IPS DF 4.7 (cell line): Measurements from ENCODE around the gene CCDC9.

ENCODE experiments used
- DNase-seq: peaks from one replicate; pipeline ENCODE4 v3.0.0-alpha.2; 2013; ENCODE audit warnings: low spot score; ENCODE audit errors: extremely low read depth

The CCDC9 gene

GRCh38 chr19:47255879-47256692, at the start of gene CCDC9:
Gene CCDC9 (plus strand): TSS chr19:47256525. CDS start chr19:47258401, 1,876 bp downstream.
- DNase-seq: no peak

- no peak for DNase-seq
Observed at GRCh38 chr19:47209319-47210179, 46.8 kb upstream of the CCDC9 start.

- no peak for DNase-seq
Observed at GRCh38 chr19:47210180-47210490, 46.2 kb upstream of the CCDC9 start.

- DNase-seq: no peak
Observed at GRCh38 chr19:47210689-47211316, 45.5 kb upstream of the CCDC9 start.

- DNase-seq: no peak
Observed at GRCh38 chr19:47215581-47215980, 40.7 kb upstream of the CCDC9 start.

GRCh38 chr19:47221080-47221841, 35.1 kb upstream of the CCDC9 start:
- no peak for DNase-seq

GRCh38 chr19:47221890-47222289, 34.4 kb upstream of the CCDC9 start:
- DNase-seq: no peak

- no peak for DNase-seq
Observed at GRCh38 chr19:47225746-47226425, 30.4 kb upstream of the CCDC9 start.

- DNase-seq: no peak
Observed at GRCh38 chr19:47226426-47227351, 29.6 kb upstream of the CCDC9 start.

GRCh38 chr19:47227352-47228167, 28.8 kb upstream of the CCDC9 start:
- peak; percentile 92 for DNase-seq

- no peak for DNase-seq
Observed at GRCh38 chr19:47228168-47228936, 28.0 kb upstream of the CCDC9 start.

GRCh38 chr19:47228937-47229675, 27.2 kb upstream of the CCDC9 start:
- no peak for DNase-seq

- no peak for DNase-seq
Observed at GRCh38 chr19:47229676-47230053, 26.7 kb upstream of the CCDC9 start.

GRCh38 chr19:47230054-47230920, 26.0 kb upstream of the CCDC9 start:
- no peak for DNase-seq

GRCh38 chr19:47230921-47231214, 25.5 kb upstream of the CCDC9 start, which contains the start of gene BBC3:
Gene BBC3 (minus strand): TSS chr19:47231199. CDS start chr19:47228431, 2,768 bp downstream.
- DNase-seq: no peak

- no peak for DNase-seq
Observed at GRCh38 chr19:47231215-47232054, 24.9 kb upstream of the CCDC9 start.
